Endothelial cell of umbilical vein (primary cell): ENCODE results near the gene VTI1A. TPM values are rescaled to one million over a fixed set of nuclear protein-coding genes. Genes with fewer than 3 reads are reported as not detected.

Experiments
- BruUV-seq: library from RNA; stranded (reverse); fragments of 400-500 nt; replicated peaks from 2 replicates; lab custom pipeline; 2021; lab: Mats Ljungman, UMichigan
- CTCF ChIA-PET: fragments of 300-600, 350-600 bp; sonication (Branson Sonifier 250); formaldehyde crosslinking; loops from one replicate; lab custom pipeline; 2021; ENCODE audit warnings: antibody characterized with exemption, inconsistent platforms; lab: Charles Lee
- POLR2A ChIA-PET: fragments of 300-600, 350-600 bp; sonication (Branson Sonifier 250); formaldehyde crosslinking; loops from one replicate; lab custom pipeline; 2021; ENCODE audit warnings: antibody characterized with exemption, inconsistent platforms; lab: Charles Lee
- DNase-seq: peaks from one replicate; pipeline ENCODE4 v3.0.0-alpha.2; 2011; ENCODE audit warnings: low read depth, low spot score
- FAIRE-seq: peaks from 2 replicates; lab custom pipeline; 2011; peaks lifted over from hg19 to GRCh38; lab: Jason Lieb, UNC
- H2AFZ ChIP-seq: 2 replicates; pipeline ENCODE4 v1.6.0; 2012; ENCODE audit warnings: low read depth, low read length, control low read depth, inconsistent platforms
- H3K27ac ChIP-seq: 2 replicates; pipeline ENCODE4 v1.5.1; 2011; ENCODE audit warnings: low read depth, mild to moderate bottlenecking, control low read depth, low read length, moderate library complexity; ENCODE audit not compliant: insufficient read depth
- H3K27me3 ChIP-seq, 2 experiments: 2 replicates each; pipeline versions ENCODE4 v1.6.0 to v1.6.1; 2011; ENCODE audit warnings: low read length in 2 of 2, mixed read lengths in 1 of 2; ENCODE audit not compliant: control insufficient read depth in 2 of 2, insufficient read depth in 2 of 2
- H3K36me3 ChIP-seq, 2 experiments: 2 replicates in 1 of 2; 3 replicates in 1 of 2; pipeline ENCODE4 v1.5.1; 2011; ENCODE audit warnings: low read length in 2 of 2, mild to moderate bottlenecking in 1 of 2, moderate library complexity in 1 of 2; ENCODE audit not compliant: control insufficient read depth in 2 of 2, insufficient read depth in 2 of 2; ENCODE audit errors: extremely low read depth in 1 of 2
- H3K4me1 ChIP-seq: 3 replicates; pipeline ENCODE4 v1.5.1; 2011; ENCODE audit warnings: mild to moderate bottlenecking, low read length; ENCODE audit not compliant: control insufficient read depth, insufficient read depth; ENCODE audit errors: extremely low read depth
- H3K4me2 ChIP-seq: 2 replicates; pipeline ENCODE4 v1.6.1; 2011; ENCODE audit warnings: low read length, control low read depth, mixed read lengths; ENCODE audit not compliant: insufficient read depth
- H3K4me3 ChIP-seq, 3 experiments: fragments of 200-600 bp in 1 of 3; sonication (generic), shearing (Covaris generic) in 1 of 3; replicated peaks in 1 of 3; 2 replicates each; pipeline ENCODE4 v1.5.1; 2011 to 2016; ENCODE audit warnings: control low read depth in 3 of 3, low read length in 3 of 3, mild to moderate bottlenecking in 2 of 3, inconsistent platforms in 1 of 3, low read depth in 1 of 3, moderate library complexity in 1 of 3; ENCODE audit not compliant: insufficient read depth in 1 of 3
- H3K79me2 ChIP-seq: 2 replicates; pipeline ENCODE4 v1.6.0; 2012; ENCODE audit warnings: low read length, inconsistent platforms; ENCODE audit not compliant: control insufficient read depth, insufficient read depth
- H3K9ac ChIP-seq: replicated peaks from 2 replicates; pipeline ENCODE3; 2011; ENCODE audit warnings: low read length, control low read depth; ENCODE audit not compliant: insufficient read depth; ENCODE audit errors: extremely low read depth
- H3K9me1 ChIP-seq: replicated peaks from 3 replicates; pipeline ENCODE4 v1.6.0; 2011; ENCODE audit warnings: mild to moderate bottlenecking, low read length; ENCODE audit not compliant: control insufficient read depth, insufficient read depth; ENCODE audit errors: extremely low read depth
- H3K9me3 ChIP-seq: replicated peaks from 2 replicates; pipeline ENCODE4 v1.5.1; 2012; ENCODE audit warnings: low read length, inconsistent platforms; ENCODE audit not compliant: control insufficient read depth, insufficient read depth
- H4K20me1 ChIP-seq: replicated peaks from 2 replicates; pipeline ENCODE3; 2011; ENCODE audit warnings: mild to moderate bottlenecking, low read length; ENCODE audit not compliant: control insufficient read depth, insufficient read depth; ENCODE audit errors: extremely low read depth
- EZH2 ChIP-seq: IDR thresholded peaks from 2 replicates; pipeline ENCODE4 v1.6.1; 2012; ENCODE audit warnings: borderline replicate concordance, low read depth, mild to moderate bottlenecking, moderate library complexity, low read length, inconsistent platforms; ENCODE audit not compliant: severe bottlenecking
- FOS ChIP-seq: IDR thresholded peaks from 2 replicates; pipeline ENCODE4 v1.6.1; 2011; ENCODE audit warnings: mild to moderate bottlenecking, low read length, moderate library complexity, borderline replicate concordance; ENCODE audit not compliant: insufficient read depth
- GATA2 ChIP-seq: IDR thresholded peaks from 2 replicates; pipeline ENCODE4 v1.7.0; 2011; ENCODE audit warnings: low read depth, mild to moderate bottlenecking, moderate library complexity, mixed read lengths, low read length; ENCODE audit not compliant: insufficient read length, insufficient read depth
- JUN ChIP-seq: IDR thresholded peaks from 2 replicates; pipeline ENCODE4 v1.6.1; 2011; ENCODE audit warnings: borderline replicate concordance, low read depth; ENCODE audit not compliant: insufficient read length, insufficient read depth
- MAX ChIP-seq: IDR thresholded peaks from 2 replicates; pipeline ENCODE4 v1.6.1; 2011; ENCODE audit not compliant: insufficient read depth, insufficient read length
- MYC ChIP-seq: IDR thresholded peaks from one replicate; pipeline ENCODE4 v1.6.1; 2011; ENCODE audit warnings: mild to moderate bottlenecking, low read depth, low read length
- POLR2A ChIP-seq: IDR thresholded peaks from 2 replicates; pipeline ENCODE4 v1.6.1; 2012; ENCODE audit warnings: low read depth, mild to moderate bottlenecking, control low read depth, low read length
- POLR2AphosphoS5 ChIP-seq: IDR thresholded peaks from 2 replicates; pipeline ENCODE4 v1.6.1; 2012; ENCODE audit warnings: low read depth, mild to moderate bottlenecking, control low read depth, low read length, moderate library complexity; ENCODE audit not compliant: insufficient read depth
- dilution Hi-C: fragments of 300-500 bp; cut with MboI; formaldehyde crosslinking; loops from one replicate; pipeline ENCODE4 v1.15.0; 2019; ENCODE audit warnings: low sequenced_read_pairs; ENCODE audit not compliant: extremely low pct_ligation_motif_present
- intact Hi-C: fragments of 100-400 bp; cut with micrococcal nuclease; formaldehyde crosslinking; loops from one replicate; pipeline ENCODE4 v1.10.0; 2022
- polyA plus RNA-seq, 4 experiments: library from polyadenylated mRNA; depleted of rRNA in 3 of 4; stranded (reverse) in 3 of 4; unstranded in 1 of 4; fragments of >200 nt; gene quantifications; 2 replicates each; pipeline versions ENCODE4 v1.2.1 to v1.2.3, GENCODE V29; 2011 to 2012; ENCODE audit warnings: missing spikeins in 1 of 4
- total RNA-seq: library from RNA; stranded (reverse); gene quantifications from 2 replicates; pipeline ENCODE4 v1.2.3, GENCODE V29; 2021
- TF ChIP-seq, protein P1 (sequence below), 2 donors: IDR thresholded peaks; 1 replicate in 1 of 2; 2 replicates in 1 of 2; pipeline ENCODE4 v1.5.1; 2011; ENCODE audit warnings: low read length in 2 of 2, mild to moderate bottlenecking in 2 of 2, moderate library complexity in 2 of 2, control low read depth in 1 of 2, inconsistent platforms in 1 of 2, low read depth in 1 of 2; ENCODE audit not compliant: insufficient read depth in 1 of 2; ENCODE audit errors: extremely low read depth in 1 of 2

Gene VTI1A
- total and polyA plus RNA-seq, 2 donors (not counting 3 experiments of a cell fraction or from before 2014, with no cell fraction given) = 10.8 to 35.6 TPM

DNA sequence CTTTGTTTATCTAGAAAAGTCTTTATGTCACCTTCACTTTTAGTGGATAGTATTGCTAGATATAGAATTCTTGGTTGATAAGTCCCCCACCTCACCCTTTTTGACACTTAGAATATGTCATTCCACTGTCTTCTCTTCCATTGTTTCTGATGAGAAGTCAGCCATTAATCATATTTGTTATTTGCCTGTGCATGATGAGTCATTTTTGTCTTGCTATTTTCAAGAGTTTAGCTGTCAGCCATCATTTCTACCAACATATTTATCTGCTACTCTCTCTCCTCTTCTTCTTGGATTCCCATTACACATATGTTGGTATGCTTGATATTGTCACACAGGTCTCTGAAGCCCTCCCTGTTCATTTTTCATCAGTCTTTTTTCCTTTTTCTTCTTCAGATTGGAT, 342.2 kb downstream of the VTI1A start:
- ChIA-PET CTCF (no interaction called here), POLR2A (no interaction called here)

DNA sequence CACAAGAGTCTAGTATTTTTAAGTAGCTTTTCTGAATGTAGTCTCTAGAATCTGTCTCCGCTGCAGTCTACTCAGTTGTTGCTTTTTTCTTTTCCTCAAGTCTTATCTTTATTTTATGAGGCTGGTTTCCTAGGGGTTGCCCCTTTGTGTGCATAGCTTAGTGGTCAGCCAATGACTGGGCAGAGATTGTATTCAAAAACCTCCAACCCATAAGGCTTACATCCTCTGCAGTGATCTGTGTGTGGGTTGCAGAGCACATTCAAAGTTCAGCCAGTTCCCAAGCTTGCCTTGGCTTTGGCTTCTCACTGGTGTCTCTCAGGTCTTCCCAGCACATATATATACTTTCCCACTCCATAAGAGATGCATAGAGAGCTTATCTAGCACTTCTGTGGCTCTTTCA, 343.0 kb downstream of the VTI1A start:
- Histone ChIP-seq H3K36me3 (no peaks in the 10 kb centered on the region), H3K4me2 (no peak overlapping the region), H3K9ac (no peak overlapping the region), H3K79me2 (no peaks in the 10 kb centered on the region), H4K20me1 (no peaks in the 10 kb centered on the region), H3K9me1 (no peaks in the 10 kb centered on the region), H2AFZ (no peak overlapping the region), H3K27me3 (no peaks in the 10 kb centered on the region), H3K27ac (no peak overlapping the region), H3K4me3 (no peak overlapping the region), H3K9me3 (no peaks in the 10 kb centered on the region), H3K4me1 (no peaks in the 10 kb centered on the region)
- dilution Hi-C loops (no loop called here), intact Hi-C loops (no loop called here)
- no TSS peak for BruUV-seq
- no peak for TF ChIP-seq POLR2A
- no peak for TF ChIP-seq MYC
- no peak for TF ChIP-seq GATA2
- TF ChIP-seq JUN = no peak
- TF ChIP-seq EZH2 = no peak
- TF ChIP-seq FOS = no peak
- TF ChIP-seq, protein P1, sequence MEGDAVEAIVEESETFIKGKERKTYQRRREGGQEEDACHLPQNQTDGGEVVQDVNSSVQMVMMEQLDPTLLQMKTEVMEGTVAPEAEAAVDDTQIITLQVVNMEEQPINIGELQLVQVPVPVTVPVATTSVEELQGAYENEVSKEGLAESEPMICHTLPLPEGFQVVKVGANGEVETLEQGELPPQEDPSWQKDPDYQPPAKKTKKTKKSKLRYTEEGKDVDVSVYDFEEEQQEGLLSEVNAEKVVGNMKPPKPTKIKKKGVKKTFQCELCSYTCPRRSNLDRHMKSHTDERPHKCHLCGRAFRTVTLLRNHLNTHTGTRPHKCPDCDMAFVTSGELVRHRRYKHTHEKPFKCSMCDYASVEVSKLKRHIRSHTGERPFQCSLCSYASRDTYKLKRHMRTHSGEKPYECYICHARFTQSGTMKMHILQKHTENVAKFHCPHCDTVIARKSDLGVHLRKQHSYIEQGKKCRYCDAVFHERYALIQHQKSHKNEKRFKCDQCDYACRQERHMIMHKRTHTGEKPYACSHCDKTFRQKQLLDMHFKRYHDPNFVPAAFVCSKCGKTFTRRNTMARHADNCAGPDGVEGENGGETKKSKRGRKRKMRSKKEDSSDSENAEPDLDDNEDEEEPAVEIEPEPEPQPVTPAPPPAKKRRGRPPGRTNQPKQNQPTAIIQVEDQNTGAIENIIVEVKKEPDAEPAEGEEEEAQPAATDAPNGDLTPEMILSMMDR (IDR thresholded peaks at IDR 0.05; ENCODE audit: extremely low read depth in 1 of 2, insufficient read depth in 1 of 2, low read depth in 1 of 2, low read length in 2 of 2) = no peak
- no peak for TF ChIP-seq MAX
- no peak for TF ChIP-seq POLR2AphosphoS5
- no peak for DNase-seq
- no peak for FAIRE-seq
- CTCF ChIA-PET = no interaction called here
- POLR2A ChIA-PET = no interaction called here

More for the DNA sequence above, 342.2 kb downstream of the VTI1A start:
- Histone ChIP-seq H3K9ac (no peak overlapping the region), H3K4me1 (no peaks in the 10 kb centered on the region), H3K79me2 (no peaks in the 10 kb centered on the region), H3K27me3 (no peaks in the 10 kb centered on the region), H3K4me2 (no peak overlapping the region), H3K36me3 (no peaks in the 10 kb centered on the region), H4K20me1 (no peaks in the 10 kb centered on the region), H3K4me3 (no peak overlapping the region), H2AFZ (no peak overlapping the region), H3K9me3 (no peaks in the 10 kb centered on the region), H3K9me1 (no peaks in the 10 kb centered on the region), H3K27ac (no peak overlapping the region)
- dilution Hi-C loops = no loop called here
- intact Hi-C loops = no loop called here
- TF ChIP-seq GATA2 (no peak), FOS (peak; percentile 51)
- no peak for DNase-seq
- BruUV-seq = no TSS peak
- FAIRE-seq = no peak
